WERI-Rb-1 (cell line): ENCODE results near the gene MORF4L2.
"Not testable (repeated sequence)": the region's sequence is repeated elsewhere in the genome, so short reads cannot be mapped to it uniquely, and the experiment has no call there.

Source experiments
- DNase-seq: peaks from one replicate; pipeline ENCODE4 v3.0.0-alpha.2; 2020
- H3K27ac ChIP-seq: fragments of 250-450 bp; sonication (Bioruptor Pico); 2 replicates; pipeline ENCODE4 v1.5.1; 2020; ENCODE audit warnings: mild to moderate bottlenecking, moderate library complexity
- H3K27me3 ChIP-seq: fragments of 250-450 bp; sonication (Bioruptor Pico); 2 replicates; pipeline ENCODE4 v1.5.1; 2021; ENCODE audit warnings: mild to moderate bottlenecking, low read depth, moderate library complexity; ENCODE audit not compliant: insufficient read depth, severe bottlenecking
- H3K36me3 ChIP-seq: fragments of 250-450 bp; sonication (Bioruptor Pico); 2 replicates; pipeline ENCODE4 v1.5.1; 2020; ENCODE audit warnings: mild to moderate bottlenecking, moderate library complexity
- H3K4me3 ChIP-seq: 2 replicates; pipeline ENCODE4 v1.5.1; 2011; ENCODE audit warnings: low read depth, mild to moderate bottlenecking, control low read depth, low read length
- H3K9me3 ChIP-seq: fragments of 250-450 bp; sonication (Bioruptor Pico); 2 replicates; pipeline ENCODE4 v1.5.1; 2021; ENCODE audit warnings: mild to moderate bottlenecking, moderate library complexity; ENCODE audit not compliant: severe bottlenecking
- TF ChIP-seq, protein P1 (sequence below): IDR thresholded peaks from 2 replicates; pipeline ENCODE4 v1.5.1; 2011; ENCODE audit warnings: low read depth, mild to moderate bottlenecking, control low read depth, inconsistent platforms, low read length

The MORF4L2 gene

DNA sequence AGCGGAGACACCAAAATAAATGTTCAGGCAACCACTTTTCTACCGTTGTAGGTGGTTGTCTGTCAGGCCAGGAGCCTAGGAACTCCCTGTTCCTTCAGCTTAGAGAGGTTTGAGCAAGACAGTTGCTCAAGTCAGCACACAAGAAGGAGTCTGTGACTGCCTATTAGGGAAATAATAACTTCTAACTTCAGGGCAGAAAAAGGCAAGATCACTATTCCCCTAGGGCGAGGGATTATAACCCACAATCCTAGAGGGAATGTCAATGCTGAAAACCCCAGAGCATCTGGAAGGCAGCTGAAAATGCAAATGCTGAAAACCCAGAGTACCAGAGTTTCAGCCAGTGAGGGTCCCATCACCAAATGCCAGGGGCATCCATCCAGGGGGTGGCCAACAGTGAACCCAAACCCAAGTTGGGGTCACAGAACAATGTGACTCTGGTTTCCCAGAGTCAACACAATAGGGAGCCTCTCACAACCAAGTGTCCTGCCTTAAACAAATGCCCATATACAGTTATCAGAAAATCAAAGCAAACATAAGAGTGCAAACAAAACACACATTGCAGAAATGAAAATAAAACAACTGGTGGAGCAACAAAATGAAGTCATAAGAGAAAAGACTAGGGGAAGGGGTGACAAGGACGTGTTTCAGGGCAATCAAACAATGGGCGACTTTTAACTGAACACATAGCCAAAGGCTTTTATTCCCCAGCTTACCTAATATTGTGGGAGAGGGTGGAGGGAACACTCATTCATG is 27.6 kb downstream of the MORF4L2 start:
- Histone ChIP-seq H3K36me3 (no peaks in the 10 kb centered on the region), H3K27ac (no peak overlapping the region), H3K27me3 (peaks cover 8% of the 10 kb centered on the region), H3K9me3 (no peaks in the 10 kb centered on the region), H3K4me3 (no peak overlapping the region)
- no peak for DNase-seq
- TF ChIP-seq, protein P1, sequence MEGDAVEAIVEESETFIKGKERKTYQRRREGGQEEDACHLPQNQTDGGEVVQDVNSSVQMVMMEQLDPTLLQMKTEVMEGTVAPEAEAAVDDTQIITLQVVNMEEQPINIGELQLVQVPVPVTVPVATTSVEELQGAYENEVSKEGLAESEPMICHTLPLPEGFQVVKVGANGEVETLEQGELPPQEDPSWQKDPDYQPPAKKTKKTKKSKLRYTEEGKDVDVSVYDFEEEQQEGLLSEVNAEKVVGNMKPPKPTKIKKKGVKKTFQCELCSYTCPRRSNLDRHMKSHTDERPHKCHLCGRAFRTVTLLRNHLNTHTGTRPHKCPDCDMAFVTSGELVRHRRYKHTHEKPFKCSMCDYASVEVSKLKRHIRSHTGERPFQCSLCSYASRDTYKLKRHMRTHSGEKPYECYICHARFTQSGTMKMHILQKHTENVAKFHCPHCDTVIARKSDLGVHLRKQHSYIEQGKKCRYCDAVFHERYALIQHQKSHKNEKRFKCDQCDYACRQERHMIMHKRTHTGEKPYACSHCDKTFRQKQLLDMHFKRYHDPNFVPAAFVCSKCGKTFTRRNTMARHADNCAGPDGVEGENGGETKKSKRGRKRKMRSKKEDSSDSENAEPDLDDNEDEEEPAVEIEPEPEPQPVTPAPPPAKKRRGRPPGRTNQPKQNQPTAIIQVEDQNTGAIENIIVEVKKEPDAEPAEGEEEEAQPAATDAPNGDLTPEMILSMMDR: no peak

DNA sequence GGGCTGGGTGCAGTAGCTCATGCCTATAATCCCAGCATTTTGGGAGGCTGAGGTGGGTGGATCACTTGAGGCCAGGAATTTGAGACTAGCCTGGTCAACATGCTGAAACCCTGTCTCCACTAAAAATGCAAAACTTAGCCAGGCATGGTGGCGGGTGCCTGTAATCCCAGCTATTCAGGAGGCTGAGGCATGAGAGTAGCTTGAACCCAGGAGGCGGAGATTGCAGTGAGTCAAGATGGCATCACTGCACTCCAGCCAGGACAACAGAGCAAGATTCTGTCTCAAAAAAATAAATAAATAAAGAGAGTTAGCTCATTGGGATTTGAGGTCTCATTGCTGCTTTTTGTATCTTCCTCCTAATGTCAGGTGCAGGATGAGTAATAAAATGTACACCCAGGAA is 29.4 kb downstream of the MORF4L2 start:
- not testable (repeated sequence) for H3K27me3 ChIP-seq, H3K27ac ChIP-seq, DNase-seq, H3K36me3 ChIP-seq, H3K4me3 ChIP-seq, H3K9me3 ChIP-seq

DNA sequence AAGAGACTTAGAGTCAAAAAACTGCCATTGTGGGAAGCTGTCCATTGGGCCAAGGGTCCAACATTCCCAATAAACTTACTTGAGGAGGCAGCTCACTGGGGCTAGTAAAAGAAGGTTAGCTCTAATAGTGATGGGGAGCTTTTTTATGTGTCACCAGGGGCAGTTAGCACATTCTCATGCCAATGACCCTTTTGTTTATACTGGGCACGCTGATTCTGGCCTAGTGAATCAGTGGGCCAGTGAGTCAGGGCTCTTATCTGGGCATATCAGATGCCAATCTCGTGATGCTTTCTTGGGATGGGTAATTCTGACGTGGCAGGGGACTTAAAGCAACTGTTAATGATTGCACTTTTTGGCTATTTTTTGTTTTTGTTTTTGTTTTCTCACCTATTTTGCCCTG is 29.9 kb downstream of the MORF4L2 start:
- no peak overlapping the region for H3K4me3 ChIP-seq
- no peaks in the 10 kb centered on the region for H3K27me3 ChIP-seq
- no peak overlapping the region for H3K27ac ChIP-seq
- TF ChIP-seq, protein P1: no peak
- no peak for DNase-seq
- H3K36me3 ChIP-seq: no peaks in the 10 kb centered on the region
- H3K9me3 ChIP-seq: no peaks in the 10 kb centered on the region

DNA sequence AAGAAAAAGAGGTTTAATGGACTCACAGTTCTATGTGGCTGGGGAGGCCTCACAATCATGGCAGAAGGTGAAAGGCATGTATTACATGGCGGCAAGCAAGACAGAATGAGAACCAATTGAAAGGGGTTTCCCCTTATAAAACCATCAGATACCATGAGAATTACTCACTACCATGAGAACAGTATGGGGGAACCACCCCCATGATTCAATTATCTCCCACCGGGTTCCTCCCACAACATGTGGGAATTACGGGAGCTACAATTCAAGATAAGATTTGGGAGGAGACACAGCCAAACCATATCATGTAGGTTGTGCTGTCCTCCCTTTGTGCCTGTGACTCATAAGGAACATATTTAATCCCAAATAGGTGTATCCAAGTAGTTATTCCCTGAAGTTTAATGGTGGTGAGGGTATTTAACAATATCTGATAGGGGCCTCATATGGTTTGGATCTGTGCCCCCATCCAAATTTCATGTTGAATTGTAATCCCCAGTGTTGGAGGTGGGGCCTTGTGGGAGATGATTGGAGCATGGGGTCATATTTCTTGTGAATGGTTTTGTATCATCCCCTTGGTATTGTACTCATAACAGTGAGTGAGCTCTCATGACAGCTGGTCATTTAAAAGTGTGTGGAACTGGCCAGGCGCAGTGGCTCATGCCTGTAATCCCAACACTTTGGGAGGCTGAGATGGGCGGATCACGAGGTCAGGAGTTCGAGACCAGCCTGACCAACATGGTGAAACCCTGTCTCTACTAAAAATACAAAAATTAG is 31.1 kb downstream of the MORF4L2 start:
- not testable (repeated sequence) for H3K36me3 ChIP-seq, DNase-seq, H3K4me3 ChIP-seq, H3K9me3 ChIP-seq, H3K27me3 ChIP-seq, H3K27ac ChIP-seq

DNA sequence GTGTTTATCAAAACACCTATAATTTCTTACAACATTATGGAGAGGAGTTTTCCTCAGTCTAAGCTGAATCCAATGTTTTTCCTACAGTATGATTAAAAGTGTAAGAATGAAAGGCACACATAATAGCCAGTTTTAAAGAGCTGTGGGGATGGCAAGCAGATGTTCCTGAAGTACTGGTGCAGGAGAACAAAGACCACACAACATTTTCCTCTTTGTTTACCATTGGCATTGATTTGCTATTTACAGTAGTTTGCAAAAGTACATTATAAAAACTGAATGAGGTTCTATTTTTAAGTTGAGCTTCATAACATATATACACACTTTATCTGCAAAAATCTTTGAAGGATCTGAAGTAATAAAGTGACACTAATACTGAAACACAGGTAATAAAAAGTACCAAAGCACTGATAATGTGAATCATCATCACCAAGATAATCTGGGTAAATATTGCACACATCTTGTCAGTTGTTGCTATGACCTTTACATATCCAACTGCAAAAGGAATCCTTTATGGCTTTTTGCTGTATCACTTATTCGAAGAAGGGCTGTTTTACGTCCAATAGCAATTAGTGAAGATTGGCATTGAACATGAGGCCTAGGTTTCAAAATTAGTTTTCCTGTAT is 35.2 kb downstream of the MORF4L2 start:
- TF ChIP-seq, protein P1: no peak
- H3K27ac ChIP-seq: no peak overlapping the region
- H3K4me3 ChIP-seq: no peak overlapping the region
- no peak for DNase-seq
- no peaks in the 10 kb centered on the region for H3K36me3 ChIP-seq
- H3K9me3 ChIP-seq: no peaks in the 10 kb centered on the region
- H3K27me3 ChIP-seq: peaks cover 3% of the 10 kb centered on the region

DNA sequence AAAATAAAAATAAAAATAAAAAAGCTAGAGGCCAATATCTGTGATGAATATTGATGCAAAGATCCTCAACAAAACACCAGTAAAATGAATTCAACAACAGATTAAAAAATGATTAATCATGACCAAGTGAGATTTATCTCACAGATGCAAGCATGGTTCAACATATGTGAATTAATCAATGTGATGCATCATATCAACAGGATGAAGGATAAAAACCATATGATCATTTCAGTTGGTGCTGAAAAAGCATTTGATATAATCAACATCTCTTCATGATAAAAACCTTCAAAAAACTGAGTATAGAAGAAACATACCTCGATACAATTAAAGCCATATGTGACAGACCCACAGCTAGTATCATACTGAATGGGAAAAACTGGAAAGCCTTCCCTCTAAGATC is 38.9 kb downstream of the MORF4L2 start:
- H3K27me3 ChIP-seq: peaks cover 3% of the 10 kb centered on the region
- DNase-seq: no peak

More for the DNA sequence above, 38.9 kb downstream of the MORF4L2 start:
- Histone ChIP-seq H3K9me3 (no peaks in the 10 kb centered on the region), H3K4me3 (no peak overlapping the region), H3K36me3 (no peaks in the 10 kb centered on the region), H3K27ac (no peak overlapping the region)
- TF ChIP-seq, protein P1: no peak
